Esophagus muscularis mucosa (tissue), 4 donors: ENCODE measurements around the gene SHD. TPM values are rescaled to one million over a fixed set of nuclear protein-coding genes. Genes with fewer than 3 reads are reported as not detected.

Source experiments
- DNase-seq: peaks from one replicate; pipeline ENCODE4 v3.0.0-alpha.2; 2017; ENCODE audit errors: extremely low spot score
- H3K27ac ChIP-seq, 4 donors: fragments of 200-600 bp; sonication (generic); replicated peaks in 1 of 4; 1 replicate in 3 of 4; 2 replicates in 1 of 4; pipeline ENCODE4 v1.5.1; 2016 to 2019; ENCODE audit warnings: mild to moderate bottlenecking in 1 of 4
- H3K27me3 ChIP-seq, 4 donors: fragments of 200-600 bp; sonication (generic); one replicate each; pipeline versions ENCODE4 v1.5.1 to v1.6.0; 2016 to 2019
- H3K36me3 ChIP-seq, 4 donors: fragments of 200-600 bp; sonication (generic); one replicate each; pipeline ENCODE4 v1.5.1; 2016 to 2019
- H3K4me1 ChIP-seq, 4 donors: fragments of 200-600 bp; sonication (generic); one replicate each; pipeline ENCODE4 v1.5.1; 2016 to 2019
- H3K4me3 ChIP-seq, 4 donors: fragments of 200-600 bp; sonication (generic); 1 replicate in 2 of 4; 2 replicates in 2 of 4; pipeline ENCODE4 v1.5.1; 2016 to 2019; ENCODE audit warnings: mild to moderate bottlenecking in 4 of 4, moderate library complexity in 1 of 4
- H3K9me3 ChIP-seq, 4 donors: fragments of 200-600 bp; sonication (generic); 1 replicate in 3 of 4; 2 replicates in 1 of 4; pipeline ENCODE4 v1.5.1; 2016 to 2019
- EP300 ChIP-seq: sonication (generic); formaldehyde crosslinking; IDR thresholded peaks from one replicate; pipeline ENCODE4 v1.6.1; 2017; ENCODE audit warnings: antibody characterized with exemption
- POLR2A ChIP-seq: fragments of 450-650 bp; IDR thresholded peaks from one replicate; pipeline ENCODE4 v1.6.1; 2017; ENCODE audit warnings: antibody characterized with exemption, moderate library complexity, mild to moderate bottlenecking, low read depth
- POLR2AphosphoS5 ChIP-seq, 2 donors: sonication (generic); formaldehyde crosslinking; IDR thresholded peaks; one replicate each; pipeline ENCODE4 v1.6.1; 2017; ENCODE audit warnings: antibody characterized with exemption in 2 of 2
- WGBS: methylation state at CpG from one replicate; pipeline ENCODE4 v1.1.5; 2018; 5-methylcytosine and 5-hydroxymethylcytosine counted together
- intact Hi-C: fragments of 100-400 bp; cut with DNase I; formaldehyde crosslinking; loops from one replicate; pipeline ENCODE4 v1.15.1; 2023
- total RNA-seq, 4 donors: library from RNA; depleted of rRNA; stranded (reverse); fragments of >200 nt; gene quantifications; one replicate each; pipeline versions ENCODE4 v1.1.0 to v1.2.1, GENCODE V29; 2016
- TF ChIP-seq, protein P1 (sequence below), 3 experiments: fragments of 200-600 bp in 2 of 3; fragments of 450-650 bp in 1 of 3; sonication (generic) in 2 of 3; IDR thresholded peaks; one replicate each; pipeline ENCODE4 v1.5.1; 2017 to 2019; ENCODE audit warnings: antibody characterized with exemption in 3 of 3, mild to moderate bottlenecking in 2 of 3, moderate library complexity in 1 of 3

The SHD gene
- total RNA-seq, 4 donors from 2014 or later, result not detected

- Histone ChIP-seq H3K36me3 (no peaks in the 10 kb centered on the region), H3K4me3 (no peak overlapping the region), H3K27ac (no peak overlapping the region), H3K4me1 (peaks cover 0 to 4% (median 0%) of the 10 kb centered on the region in 4 donors), H3K9me3 (no peaks in the 10 kb centered on the region), H3K27me3 (peaks cover 0 to 30% (median 0%) of the 10 kb centered on the region in 4 donors)
- WGBS, result 51% methylated on average over 12 of the region's 12 CpGs
- TF ChIP-seq EP300 (no peak), POLR2A (no peak), POLR2AphosphoS5 (IDR thresholded peaks at IDR 0.05) (no peak)
- TF ChIP-seq, protein P1, sequence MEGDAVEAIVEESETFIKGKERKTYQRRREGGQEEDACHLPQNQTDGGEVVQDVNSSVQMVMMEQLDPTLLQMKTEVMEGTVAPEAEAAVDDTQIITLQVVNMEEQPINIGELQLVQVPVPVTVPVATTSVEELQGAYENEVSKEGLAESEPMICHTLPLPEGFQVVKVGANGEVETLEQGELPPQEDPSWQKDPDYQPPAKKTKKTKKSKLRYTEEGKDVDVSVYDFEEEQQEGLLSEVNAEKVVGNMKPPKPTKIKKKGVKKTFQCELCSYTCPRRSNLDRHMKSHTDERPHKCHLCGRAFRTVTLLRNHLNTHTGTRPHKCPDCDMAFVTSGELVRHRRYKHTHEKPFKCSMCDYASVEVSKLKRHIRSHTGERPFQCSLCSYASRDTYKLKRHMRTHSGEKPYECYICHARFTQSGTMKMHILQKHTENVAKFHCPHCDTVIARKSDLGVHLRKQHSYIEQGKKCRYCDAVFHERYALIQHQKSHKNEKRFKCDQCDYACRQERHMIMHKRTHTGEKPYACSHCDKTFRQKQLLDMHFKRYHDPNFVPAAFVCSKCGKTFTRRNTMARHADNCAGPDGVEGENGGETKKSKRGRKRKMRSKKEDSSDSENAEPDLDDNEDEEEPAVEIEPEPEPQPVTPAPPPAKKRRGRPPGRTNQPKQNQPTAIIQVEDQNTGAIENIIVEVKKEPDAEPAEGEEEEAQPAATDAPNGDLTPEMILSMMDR (IDR thresholded peaks at IDR 0.05), result no peak
- no peak for DNase-seq
- intact Hi-C loops, result no loop called here
Measured at GRCh38 chr19:4313847-4314490, 34.9 kb downstream of the SHD start.

- intact Hi-C loops, result no loop called here
- H3K9me3 ChIP-seq, result no peaks in the 10 kb centered on the region
- no peak overlapping the region for H3K27ac ChIP-seq
- TF ChIP-seq, protein P1 (IDR thresholded peaks at IDR 0.05), result no peak
- no peaks in the 10 kb centered on the region for H3K36me3 ChIP-seq
- no peak overlapping the region for H3K4me3 ChIP-seq
- H3K27me3 ChIP-seq, result peaks cover 0 to 30% (median 0%) of the 10 kb centered on the region in 4 donors
- peaks cover 0 to 4% (median 0%) of the 10 kb centered on the region in 4 donors for H3K4me1 ChIP-seq
- no peak for DNase-seq
- 80% methylated on average over 7 of the region's 9 CpGs for WGBS
Measured at GRCh38 chr19:4316956-4317355, 37.9 kb downstream of the SHD start.

DNA sequence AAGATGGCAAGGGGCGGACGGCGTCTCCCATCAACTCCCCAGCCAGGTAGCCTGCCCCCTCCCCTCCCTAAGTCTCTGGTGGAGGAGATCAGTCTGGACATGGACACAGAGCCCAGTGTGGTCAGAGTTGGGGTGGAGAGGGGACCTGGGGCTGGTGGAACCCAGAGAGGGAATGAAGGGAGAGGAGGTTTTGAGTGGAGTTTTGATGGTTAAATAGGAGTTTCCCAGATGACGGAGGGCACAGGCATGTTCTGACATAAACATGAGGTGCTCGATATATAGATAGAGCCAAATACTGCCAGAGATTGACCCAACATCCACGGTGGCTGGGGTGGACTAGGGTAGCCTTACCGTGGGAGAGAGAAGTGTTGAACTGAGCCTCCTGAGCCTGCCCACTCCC, 39.4 kb downstream of the SHD start:
- Histone ChIP-seq H3K27me3 (peaks cover 0 to 30% (median 0%) of the 10 kb centered on the region in 4 donors), H3K4me1 (peaks cover 0 to 4% (median 0%) of the 10 kb centered on the region in 4 donors), H3K9me3 (peaks cover 0 to 9% (median 0%) of the 10 kb centered on the region in 4 donors), H3K27ac (no peak overlapping the region), H3K4me3 (no peak overlapping the region), H3K36me3 (no peaks in the 10 kb centered on the region)
- intact Hi-C loops, result no loop called here
- WGBS, result 99% methylated on average over 7 of the region's 7 CpGs
- no peak for TF ChIP-seq POLR2A
- TF ChIP-seq, protein P1 (IDR thresholded peaks at IDR 0.05), result no peak
- TF ChIP-seq EP300, result no peak
- no peak for TF ChIP-seq POLR2AphosphoS5 (IDR thresholded peaks at IDR 0.05)
- DNase-seq, result no peak

GRCh38 chr19:4319067-4319718, 40.1 kb downstream of the SHD start:
- H3K4me3 ChIP-seq, result no peak overlapping the region
- WGBS, result 97% methylated on average over 2 of the region's 2 CpGs
- peaks cover 0 to 30% (median 0%) of the 10 kb centered on the region in 4 donors for H3K27me3 ChIP-seq
- intact Hi-C loops, result no loop called here
- H3K9me3 ChIP-seq, result peaks cover 0 to 9% (median 0%) of the 10 kb centered on the region in 4 donors
- TF ChIP-seq, protein P1 (IDR thresholded peaks at IDR 0.05), result no peak
- TF ChIP-seq POLR2AphosphoS5 (IDR thresholded peaks at IDR 0.05) (no peak), POLR2A (no peak), EP300 (no peak)
- H3K36me3 ChIP-seq, result no peaks in the 10 kb centered on the region
- no peaks in the 10 kb centered on the region for H3K4me1 ChIP-seq
- no peak for DNase-seq
- H3K27ac ChIP-seq, result no peak overlapping the region
